ENCODE measurements around the gene CLPSL1. TPM values are rescaled to one million over a fixed set of nuclear protein-coding genes. Genes with fewer than 3 reads are reported as not detected.

The CLPSL1 gene
- total RNA-seq, 1 donor, result not detected

DNA sequence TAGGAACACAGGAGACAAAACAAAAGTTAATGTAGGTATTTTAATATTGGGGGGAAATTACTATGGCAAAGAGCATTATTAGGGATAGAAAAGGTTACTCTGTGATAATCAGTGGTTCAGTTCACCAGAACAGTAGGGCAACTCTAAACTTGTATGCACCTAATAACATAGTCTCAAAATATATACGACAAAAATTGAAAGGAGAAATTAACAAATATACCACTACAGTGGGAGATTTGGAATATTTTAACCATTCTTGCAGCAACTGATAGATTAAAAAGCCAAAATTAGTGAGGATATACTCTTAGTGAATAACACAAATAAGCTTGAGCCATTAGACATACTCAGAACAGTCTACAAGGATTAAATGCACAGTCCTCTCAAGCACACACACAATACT lies 32.9 kb upstream of the CLPSL1 start:
- H3K4me3 ChIP-seq (ENCODE audit: low read depth, low read length), result no peak overlapping the region
- no peak for DNase-seq (ENCODE audit: low read depth)
- TF ChIP-seq, protein P1, sequence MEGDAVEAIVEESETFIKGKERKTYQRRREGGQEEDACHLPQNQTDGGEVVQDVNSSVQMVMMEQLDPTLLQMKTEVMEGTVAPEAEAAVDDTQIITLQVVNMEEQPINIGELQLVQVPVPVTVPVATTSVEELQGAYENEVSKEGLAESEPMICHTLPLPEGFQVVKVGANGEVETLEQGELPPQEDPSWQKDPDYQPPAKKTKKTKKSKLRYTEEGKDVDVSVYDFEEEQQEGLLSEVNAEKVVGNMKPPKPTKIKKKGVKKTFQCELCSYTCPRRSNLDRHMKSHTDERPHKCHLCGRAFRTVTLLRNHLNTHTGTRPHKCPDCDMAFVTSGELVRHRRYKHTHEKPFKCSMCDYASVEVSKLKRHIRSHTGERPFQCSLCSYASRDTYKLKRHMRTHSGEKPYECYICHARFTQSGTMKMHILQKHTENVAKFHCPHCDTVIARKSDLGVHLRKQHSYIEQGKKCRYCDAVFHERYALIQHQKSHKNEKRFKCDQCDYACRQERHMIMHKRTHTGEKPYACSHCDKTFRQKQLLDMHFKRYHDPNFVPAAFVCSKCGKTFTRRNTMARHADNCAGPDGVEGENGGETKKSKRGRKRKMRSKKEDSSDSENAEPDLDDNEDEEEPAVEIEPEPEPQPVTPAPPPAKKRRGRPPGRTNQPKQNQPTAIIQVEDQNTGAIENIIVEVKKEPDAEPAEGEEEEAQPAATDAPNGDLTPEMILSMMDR (IDR thresholded peaks at IDR 0.05; ENCODE audit: insufficient read depth, low read depth, low read length), result no peak

DNA sequence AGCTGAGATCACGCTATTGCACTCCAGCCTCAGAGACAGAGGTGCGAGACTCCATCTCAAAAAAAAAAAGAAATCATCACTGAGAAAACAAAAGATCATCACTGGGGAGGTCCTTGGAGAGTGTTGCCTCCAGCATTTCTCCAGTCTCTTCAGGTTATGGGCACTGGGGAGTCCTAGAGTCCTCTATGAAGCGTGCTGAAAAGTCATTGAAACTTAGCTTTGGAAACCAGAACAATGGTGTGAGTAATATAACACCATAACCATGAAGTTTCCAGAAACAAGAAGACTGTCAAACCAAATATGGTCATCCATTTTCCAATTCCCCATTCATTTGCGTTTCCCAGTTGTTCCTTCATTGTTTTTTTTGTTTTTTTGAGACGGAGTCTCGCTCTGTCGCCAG lies 30.3 kb upstream of the CLPSL1 start:
- no peak for DNase-seq (ENCODE audit: low read depth)
- H3K4me3 ChIP-seq (ENCODE audit: low read depth, low read length), result no peak overlapping the region
- TF ChIP-seq, protein P1 (IDR thresholded peaks at IDR 0.05; ENCODE audit: insufficient read depth, low read depth, low read length), result no peak

- H3K4me3 ChIP-seq (ENCODE audit: low read depth, low read length), result no peak overlapping the region
- DNase-seq (ENCODE audit: low read depth), result no peak
- TF ChIP-seq, protein P1 (IDR thresholded peaks at IDR 0.05; ENCODE audit: insufficient read depth, low read depth, low read length), result no peak
Observed at GRCh38 chr6:35751594-35751993, 29.2 kb upstream of the CLPSL1 start.

GRCh38 chr6:35752330-35752729 lies 28.5 kb upstream of the CLPSL1 start:
- DNase-seq (ENCODE audit: low read depth), result no peak
- H3K4me3 ChIP-seq (ENCODE audit: low read depth, low read length), result no peak overlapping the region

GRCh38 chr6:35754452-35755277 lies 26.2 kb upstream of the CLPSL1 start:
- H3K4me3 ChIP-seq (ENCODE audit: low read depth, low read length), result no peak overlapping the region
- TF ChIP-seq, protein P1 (IDR thresholded peaks at IDR 0.05; ENCODE audit: insufficient read depth, low read depth, low read length), result no peak
- DNase-seq (ENCODE audit: low read depth), result no peak

More at GRCh38 chr6:35752330-35752729, 28.5 kb upstream of the CLPSL1 start:
- TF ChIP-seq, protein P1 (IDR thresholded peaks at IDR 0.05; ENCODE audit: insufficient read depth, low read depth, low read length), result no peak

GRCh38 chr6:35755278-35755924 lies 25.4 kb upstream of the CLPSL1 start:
- DNase-seq (ENCODE audit: low read depth), result no peak
- TF ChIP-seq, protein P1 (IDR thresholded peaks at IDR 0.05; ENCODE audit: insufficient read depth, low read depth, low read length), result no peak
- H3K4me3 ChIP-seq (ENCODE audit: low read depth, low read length), result no peak overlapping the region
